Loucy (cell line): ENCODE results near the gene ASB2.

Experiments used
- CTCF ChIP-seq: fragments of 200-600 bp; sonication (generic); conservative IDR thresholded peaks from 2 replicates; pipeline ENCODE4 v1.5.1; 2014; ENCODE audit warnings: mild to moderate bottlenecking, antibody characterized with exemption, low read length
- EZH2phosphoT487 ChIP-seq: fragments of 200-600 bp; IDR thresholded peaks from 2 replicates; pipeline ENCODE4 v1.6.1; 2018; ENCODE audit warnings: antibody characterized with exemption, mild to moderate bottlenecking, moderate library complexity, borderline replicate concordance

GRCh38 chr14:93954900-93955849, 21.2 kb downstream of the ASB2 start:
- TF ChIP-seq CTCF, result no peak
- TF ChIP-seq EZH2phosphoT487, result no peak
